Type B pancreatic cell (in vitro differentiated cells): ENCODE measurements around the gene SHB. TPM values are rescaled to one million over a fixed set of nuclear protein-coding genes. Genes with fewer than 3 reads are reported as not detected.

ENCODE experiments used
- DNase-seq: peaks from one replicate; pipeline ENCODE4 v3.0.0; 2021; ENCODE audit warnings: mixed read lengths; ENCODE audit not compliant: unreplicated experiment; ENCODE audit errors: extremely low spot score
- H3K27ac Mint-ChIP-seq: 2 replicates; pipeline ENCODE4 v1.8.0; 2021; ENCODE audit warnings: mild to moderate bottlenecking, mixed read lengths
- H3K27me3 Mint-ChIP-seq: 2 replicates; pipeline ENCODE4 v1.8.0; 2021; ENCODE audit warnings: mixed read lengths
- H3K36me3 Mint-ChIP-seq: 2 replicates; pipeline ENCODE4 v1.8.0; 2021; ENCODE audit warnings: mixed read lengths
- H3K4me1 Mint-ChIP-seq: one replicate; pipeline ENCODE4 v1.8.0; 2021; ENCODE audit warnings: mixed read lengths; ENCODE audit not compliant: unreplicated experiment
- H3K4me3 Mint-ChIP-seq: 2 replicates; pipeline ENCODE4 v1.8.0; 2021; ENCODE audit warnings: mild to moderate bottlenecking, mixed read lengths
- H3K9me3 Mint-ChIP-seq: 2 replicates; pipeline ENCODE4 v1.8.0; 2021; ENCODE audit warnings: mixed read lengths
- CTCF ChIP-seq: fragments of 200-600 bp; sonication (generic); conservative IDR thresholded peaks from 2 replicates; pipeline ENCODE4 v1.5.0; 2021; ENCODE audit warnings: antibody characterized with exemption, mild to moderate bottlenecking
- total RNA-seq: library from RNA; stranded (reverse); gene quantifications from 2 replicates; pipeline ENCODE4 v1.2.1, GENCODE V29; 2021; ENCODE audit warnings: low replicate concordance

SHB gene
- total RNA-seq, 1 donor from 2014 or later, result 14.4 TPM

DNA sequence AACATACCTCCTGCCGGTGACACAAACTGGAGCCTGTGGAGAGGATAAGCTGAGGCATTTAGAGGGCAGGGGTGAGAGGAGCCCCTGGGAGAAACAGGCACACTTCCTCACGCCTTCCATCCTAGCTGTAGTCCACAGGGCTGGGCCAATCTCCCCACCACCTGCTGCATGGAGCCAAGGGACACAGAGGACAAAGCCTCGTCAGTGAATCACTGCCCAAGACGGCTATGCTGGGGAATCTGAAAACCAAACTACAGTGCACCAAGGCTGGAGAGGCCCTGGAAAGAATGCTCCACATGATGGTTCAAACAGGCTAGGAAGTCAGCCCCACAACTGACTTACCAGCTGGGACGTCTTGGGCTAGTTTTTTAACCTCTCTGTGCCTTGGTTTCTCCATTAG is 57.0 kb downstream of the SHB start:
- Mint-ChIP-seq H3K27me3 (no peaks in the 10 kb centered on the region), H3K9me3 (no peaks in the 10 kb centered on the region), H3K4me1 (peaks cover 42% of the 10 kb centered on the region), H3K27ac (no peak overlapping the region), H3K4me3 (no peak overlapping the region), H3K36me3 (peaks cover 8% of the 10 kb centered on the region)
- no peak for DNase-seq
- TF ChIP-seq CTCF, result no peak

DNA sequence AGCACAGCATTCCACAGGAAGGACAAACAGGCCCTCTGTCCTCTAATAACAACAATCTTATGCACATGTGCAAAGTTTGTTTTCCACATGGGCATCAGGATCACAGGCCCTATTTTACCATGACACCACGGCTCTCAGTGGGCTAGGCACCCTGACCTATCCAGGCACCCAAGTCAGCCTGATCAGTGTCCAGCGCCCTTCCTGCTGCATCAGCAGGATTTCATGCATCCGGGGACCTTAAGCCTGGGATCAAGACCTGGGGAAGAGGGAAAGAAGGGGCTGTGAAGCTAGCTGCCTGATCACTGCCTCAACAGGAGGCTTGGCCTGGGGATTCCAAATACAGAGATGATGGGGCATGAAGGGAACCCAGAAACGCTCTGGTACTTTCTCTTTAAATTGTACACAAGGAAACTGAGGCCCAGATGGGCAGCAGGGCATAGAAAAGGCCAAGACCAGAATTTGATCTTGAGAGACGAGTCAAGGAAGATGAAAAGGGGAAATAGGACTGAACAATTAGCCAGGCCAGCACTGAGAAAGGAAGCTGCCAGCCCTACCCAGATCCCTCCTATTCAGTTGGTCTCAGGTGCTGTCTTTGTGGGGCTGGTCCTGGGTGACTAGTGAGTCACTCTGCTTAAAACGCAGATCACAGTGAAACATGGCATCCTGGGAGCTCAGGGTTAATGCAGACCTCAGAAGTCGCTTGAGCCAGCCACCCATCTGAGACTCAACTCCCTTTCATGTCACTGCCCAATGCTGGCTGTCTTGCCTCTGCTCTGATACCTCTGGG is 57.9 kb downstream of the SHB start:
- H3K4me3 Mint-ChIP-seq, result no peak overlapping the region
- H3K9me3 Mint-ChIP-seq, result no peaks in the 10 kb centered on the region
- peaks cover 40% of the 10 kb centered on the region for H3K4me1 Mint-ChIP-seq
- no peak for DNase-seq
- no peaks in the 10 kb centered on the region for H3K27me3 Mint-ChIP-seq
- H3K36me3 Mint-ChIP-seq, result peaks cover 8% of the 10 kb centered on the region
- no peak for TF ChIP-seq CTCF
- H3K27ac Mint-ChIP-seq, result no peak overlapping the region

DNA sequence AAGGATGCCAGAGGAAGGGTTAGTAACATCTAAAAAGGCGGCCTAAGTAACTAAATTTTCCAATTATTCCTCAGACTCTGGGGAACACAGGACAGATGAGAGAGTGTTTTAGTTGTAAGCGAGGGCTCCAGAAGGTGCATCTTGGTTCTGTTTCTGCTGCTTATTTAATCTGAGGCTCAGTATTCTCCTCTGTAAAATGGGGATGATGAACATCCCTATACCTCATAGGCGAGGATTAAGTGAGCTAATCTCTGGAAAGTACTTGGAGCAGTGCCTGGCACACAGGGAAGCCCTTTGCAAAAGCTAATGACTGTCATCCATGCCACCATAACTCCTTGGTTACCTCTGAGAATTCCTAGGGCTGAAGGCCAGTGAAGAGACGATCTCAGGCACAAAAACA is 59.0 kb downstream of the SHB start:
- Mint-ChIP-seq H3K27me3 (no peaks in the 10 kb centered on the region), H3K36me3 (no peaks in the 10 kb centered on the region), H3K4me3 (no peak overlapping the region), H3K4me1 (peaks cover 34% of the 10 kb centered on the region), H3K27ac (no peak overlapping the region), H3K9me3 (no peaks in the 10 kb centered on the region)
- no peak for TF ChIP-seq CTCF
- DNase-seq, result no peak

- Mint-ChIP-seq H3K4me3 (no peak overlapping the region), H3K36me3 (no peaks in the 10 kb centered on the region), H3K27ac (peak overlapping the region; percentile 92), H3K4me1 (peaks cover 34% of the 10 kb centered on the region), H3K27me3 (no peaks in the 10 kb centered on the region), H3K9me3 (no peaks in the 10 kb centered on the region)
- no peak for TF ChIP-seq CTCF
- no peak for DNase-seq
These were observed 60.0 kb downstream of the SHB start for GRCh38 chr9:38009035-38009501.

- Mint-ChIP-seq H3K4me1 (peaks cover 34% of the 10 kb centered on the region), H3K27ac (peak overlapping the region; percentile 92), H3K36me3 (no peaks in the 10 kb centered on the region), H3K4me3 (no peak overlapping the region), H3K9me3 (no peaks in the 10 kb centered on the region), H3K27me3 (no peaks in the 10 kb centered on the region)
- no peak for TF ChIP-seq CTCF
- no peak for DNase-seq
These were observed 60.6 kb downstream of the SHB start for GRCh38 chr9:38008168-38009034.
